DOHH2 (cell line): Measurements from ENCODE around the gene PDCD10.

Experiments
- CTCF ChIP-seq: fragments of 200-600 bp; sonication (generic); IDR thresholded peaks from one replicate; pipeline ENCODE4 v1.5.1; 2014; ENCODE audit warnings: antibody characterized with exemption, mild to moderate bottlenecking, low read depth, low read length; ENCODE audit not compliant: poor library complexity, severe bottlenecking
- EZH2phosphoT487 ChIP-seq: fragments of 200-600 bp; sonication (generic); IDR thresholded peaks from 2 replicates; pipeline ENCODE4 v1.6.1; 2017; ENCODE audit warnings: borderline replicate concordance, mild to moderate bottlenecking, antibody characterized with exemption, low read length, moderate library complexity, mixed read lengths

- no peak for TF ChIP-seq CTCF
- TF ChIP-seq EZH2phosphoT487: no peak
These were observed 77.9 kb downstream of the PDCD10 start for GRCh38 chr3:167656821-167657220.
